Measurements from ENCODE around the gene EPHB6. TPM values are rescaled to one million over a fixed set of nuclear protein-coding genes. Genes with fewer than 3 reads are reported as not detected.

Gene EPHB6
- total RNA-seq, 4 donors from 2014 or later: 15.2 to 40.4 (median 26.1) TPM

DNA sequence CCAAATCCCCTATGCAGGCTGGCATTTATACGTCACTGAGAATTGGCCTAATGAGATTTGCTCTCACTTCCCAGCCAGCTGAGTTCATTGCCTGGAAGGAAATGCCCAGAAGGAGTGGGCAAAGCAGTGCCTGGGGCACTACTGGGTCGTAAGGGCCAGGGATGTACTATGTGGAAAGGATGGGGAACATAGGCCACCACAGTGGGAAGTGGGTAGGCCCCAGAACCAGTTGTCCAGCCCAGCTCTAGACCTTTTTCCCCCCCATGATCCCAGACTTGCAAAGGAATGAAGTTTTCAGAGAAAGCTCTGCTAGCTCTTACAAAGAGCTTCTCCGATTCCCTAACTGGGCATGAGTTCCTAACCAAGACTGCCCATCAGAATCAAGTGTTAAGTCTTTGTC, 64.8 kb downstream of the EPHB6 start:
- Histone ChIP-seq H3K27me3 (peaks cover 0 to 5% (median 0%) of the 10 kb centered on the region in 4 donors), H3K4me1 (no peaks in the 10 kb centered on the region), H3K36me3 (no peaks in the 10 kb centered on the region), H3K9me3 (no peaks in the 10 kb centered on the region), H3K4me3 (no peak overlapping the region), H3K27ac (no peak overlapping the region)
- no peak for TF ChIP-seq POLR2A (IDR thresholded peaks at IDR 0.05)
- TF ChIP-seq, protein P1, sequence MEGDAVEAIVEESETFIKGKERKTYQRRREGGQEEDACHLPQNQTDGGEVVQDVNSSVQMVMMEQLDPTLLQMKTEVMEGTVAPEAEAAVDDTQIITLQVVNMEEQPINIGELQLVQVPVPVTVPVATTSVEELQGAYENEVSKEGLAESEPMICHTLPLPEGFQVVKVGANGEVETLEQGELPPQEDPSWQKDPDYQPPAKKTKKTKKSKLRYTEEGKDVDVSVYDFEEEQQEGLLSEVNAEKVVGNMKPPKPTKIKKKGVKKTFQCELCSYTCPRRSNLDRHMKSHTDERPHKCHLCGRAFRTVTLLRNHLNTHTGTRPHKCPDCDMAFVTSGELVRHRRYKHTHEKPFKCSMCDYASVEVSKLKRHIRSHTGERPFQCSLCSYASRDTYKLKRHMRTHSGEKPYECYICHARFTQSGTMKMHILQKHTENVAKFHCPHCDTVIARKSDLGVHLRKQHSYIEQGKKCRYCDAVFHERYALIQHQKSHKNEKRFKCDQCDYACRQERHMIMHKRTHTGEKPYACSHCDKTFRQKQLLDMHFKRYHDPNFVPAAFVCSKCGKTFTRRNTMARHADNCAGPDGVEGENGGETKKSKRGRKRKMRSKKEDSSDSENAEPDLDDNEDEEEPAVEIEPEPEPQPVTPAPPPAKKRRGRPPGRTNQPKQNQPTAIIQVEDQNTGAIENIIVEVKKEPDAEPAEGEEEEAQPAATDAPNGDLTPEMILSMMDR (IDR thresholded peaks at IDR 0.05): no peak
- WGBS, 2 donors: 88 to 90% methylated on average over 2 to 3 of the region's 3 CpGs
- intact Hi-C loops (cut with DNase I): no loop called here
- DNase-seq: no peak

Other genes starting within 250 kb of the EPHB6 start
- not detected for gene PRSS1, start 105.6 kb upstream of the EPHB6 start, total RNA-seq
- gene PRSS2, start 84.1 kb upstream of the EPHB6 start, total RNA-seq: not detected
- 1 to 10 TPM in 3 of 4 donors, under 1 TPM in 1; 0.79 to 6.9 (median 4.5) TPM for gene TRPV6, start 30.7 kb downstream of the EPHB6 start, total RNA-seq
- gene TRPV5, start 78.7 kb downstream of the EPHB6 start, total RNA-seq: not detected
- gene LLCFC1, start 84.4 kb downstream of the EPHB6 start, total RNA-seq: not detected
- 1 to 10 TPM in 1 of 4 donors, under 1 TPM in 2, not detected in 1; 0.09 to 3.6 (median 0.53) TPM for gene KEL, start 107.3 kb downstream of the EPHB6 start, total RNA-seq
- not detected for gene OR9A2, start 172.1 kb downstream of the EPHB6 start, total RNA-seq
- not detected for gene OR6V1, start 197.3 kb downstream of the EPHB6 start, total RNA-seq